Lung (tissue), 12 donors: ENCODE data around the gene RASSF5. TPM values are rescaled to one million over a fixed set of nuclear protein-coding genes. Genes with fewer than 3 reads are reported as not detected.

Experiments
- ATAC-seq: fragments of 200-7000 bp; cut with Tn5 transposase; one replicate; pipeline ENCODE4 v1.9.1; 2020; ENCODE audit warnings: moderate number of reproducible peaks; ENCODE audit not compliant: insufficient read depth, low FRiP score
- DNase-seq, 3 donors: peaks; one replicate each; pipeline ENCODE4 v3.0.0-alpha.2; 2013 to 2017
- H3K27ac ChIP-seq, 2 donors: one replicate each; pipeline ENCODE4 v1.5.1; 2013; ENCODE audit warnings: mild to moderate bottlenecking in 2 of 2, moderate library complexity in 2 of 2, control low read depth in 1 of 2, inconsistent platforms in 1 of 2, low read depth in 1 of 2, low read length in 1 of 2
- H3K27me3 ChIP-seq, 3 donors: one replicate each; pipeline ENCODE4 v1.5.1; 2013; ENCODE audit warnings: low read length in 2 of 3; ENCODE audit not compliant: control insufficient read depth in 3 of 3, insufficient read depth in 3 of 3
- H3K36me3 ChIP-seq, 4 donors: one replicate each; pipeline ENCODE4 v1.5.1; 2013; ENCODE audit warnings: low read length in 4 of 4, mild to moderate bottlenecking in 1 of 4, moderate library complexity in 1 of 4; ENCODE audit not compliant: control insufficient read depth in 4 of 4, insufficient read depth in 4 of 4
- H3K4me1 ChIP-seq, 5 donors: one replicate each; pipeline ENCODE4 v1.5.1; 2013; ENCODE audit warnings: low read length in 5 of 5, mild to moderate bottlenecking in 2 of 5, moderate library complexity in 1 of 5; ENCODE audit not compliant: control insufficient read depth in 5 of 5, insufficient read depth in 5 of 5
- H3K4me3 ChIP-seq: one replicate; pipeline ENCODE4 v1.5.1; 2013; ENCODE audit warnings: mild to moderate bottlenecking, control low read depth, moderate library complexity
- H3K9ac ChIP-seq, 2 donors: one replicate each; pipeline ENCODE4 v1.5.1; 2013; ENCODE audit warnings: low read length in 2 of 2, control low read depth in 1 of 2; ENCODE audit not compliant: insufficient read depth in 1 of 2
- H3K9me3 ChIP-seq, 4 donors: one replicate each; pipeline ENCODE4 v1.5.1; 2013; ENCODE audit warnings: low read length in 3 of 4, mild to moderate bottlenecking in 1 of 4, moderate library complexity in 1 of 4; ENCODE audit not compliant: control insufficient read depth in 4 of 4, insufficient read depth in 3 of 4
- CTCF ChIP-seq: IDR thresholded peaks from 2 replicates; pipeline ENCODE4 v1.5.1; 2012; ENCODE audit warnings: mild to moderate bottlenecking; ENCODE audit errors: control extremely low read depth, extremely low read depth
- WGBS, 2 donors: extraction: QIAGEN DNeasy Blood & Tissue Kit; methylation state at CpG; one replicate each; pipeline ENCODE4 v1.1.7; 2013; 5-methylcytosine and 5-hydroxymethylcytosine counted together
- polyA plus RNA-seq, 2 donors: library from polyadenylated mRNA; stranded (reverse); fragments of 200-250 nt; gene quantifications; one replicate each; pipeline ENCODE4 v1.2.1, GENCODE V29; 2013
- total RNA-seq, 2 donors: library from RNA; depleted of rRNA in 1 of 2; stranded (reverse); fragments of >200 nt in 1 of 2; gene quantifications; one replicate each; pipeline ENCODE4 v1.2.1, GENCODE V29; 2014 to 2021
- donor health status: control.
- donor health status: control.
- donor health status: Bipolar disorder and iron deficiency.
- donor health status: healthy.
- donor health status: DM: yes; HTN: yes; CAD: no.

The RASSF5 gene
- total and polyA plus RNA-seq, 4 donors = 10.3 to 38.2 (median 30.7) TPM

- H3K9me3 ChIP-seq = no peaks in the 10 kb centered on the region
- no peaks in the 10 kb centered on the region for H3K36me3 ChIP-seq
- 83 to 90% methylated on average over 3 of the region's 3 CpGs for WGBS, 2 donors
- peaks cover 0 to 9% (median 0%) of the 10 kb centered on the region in 3 donors for H3K27me3 ChIP-seq
- ATAC-seq = no peak
- no peak overlapping the region for H3K9ac ChIP-seq
- TF ChIP-seq CTCF = no peak
- no peak overlapping the region for H3K4me3 ChIP-seq
- peaks cover 0 to 21% (median 13%) of the 10 kb centered on the region in 5 donors for H3K4me1 ChIP-seq
- H3K27ac ChIP-seq = no peak overlapping the region
- no peak for DNase-seq
Measured at GRCh38 chr1:206554211-206554610, 46.9 kb downstream of the RASSF5 start.

GRCh38 chr1:206554701-206555472 lies 47.6 kb downstream of the RASSF5 start:
- Histone ChIP-seq H3K4me1 (peaks cover 0 to 27% (median 17%) of the 10 kb centered on the region in 5 donors), H3K9ac (no peak overlapping the region), H3K27ac (no peak overlapping the region), H3K9me3 (no peaks in the 10 kb centered on the region), H3K27me3 (peaks cover 0 to 9% (median 0%) of the 10 kb centered on the region in 3 donors), H3K4me3 (no peak overlapping the region), H3K36me3 (no peaks in the 10 kb centered on the region)
- ATAC-seq = no peak
- no peak for TF ChIP-seq CTCF
- 93 to 95% methylated on average over 1 of the region's 1 CpG for WGBS, 2 donors
- peak in 2 of 3 donors; percentile 79 to 82 for DNase-seq

- WGBS, 2 donors = 67 to 79% methylated on average over 10 of the region's 10 CpGs
- no peak overlapping the region for H3K9ac ChIP-seq
- no peak for TF ChIP-seq CTCF
- peaks cover 0 to 32% (median 17%) of the 10 kb centered on the region in 5 donors for H3K4me1 ChIP-seq
- peaks cover 0 to 9% (median 0%) of the 10 kb centered on the region in 3 donors for H3K27me3 ChIP-seq
- no peaks in the 10 kb centered on the region for H3K9me3 ChIP-seq
- H3K4me3 ChIP-seq = no peak overlapping the region
- no peak for ATAC-seq
- H3K27ac ChIP-seq = peak overlapping the region in 1 of 2 donors; percentile 18
- no peaks in the 10 kb centered on the region for H3K36me3 ChIP-seq
- peak in 2 of 3 donors; percentile 13 to 34 for DNase-seq
Measured at GRCh38 chr1:206555473-206555935, 48.2 kb downstream of the RASSF5 start.
